Measurements from ENCODE around the gene KANSL1.
A peak's percentile ranks its signal among the peaks of the same experiment; 100 is the strongest.

The KANSL1 gene

GRCh38 chr17:46071796-46072195 lies 121.4 kb downstream of the KANSL1 start:
- no peak for DNase-seq

DNA sequence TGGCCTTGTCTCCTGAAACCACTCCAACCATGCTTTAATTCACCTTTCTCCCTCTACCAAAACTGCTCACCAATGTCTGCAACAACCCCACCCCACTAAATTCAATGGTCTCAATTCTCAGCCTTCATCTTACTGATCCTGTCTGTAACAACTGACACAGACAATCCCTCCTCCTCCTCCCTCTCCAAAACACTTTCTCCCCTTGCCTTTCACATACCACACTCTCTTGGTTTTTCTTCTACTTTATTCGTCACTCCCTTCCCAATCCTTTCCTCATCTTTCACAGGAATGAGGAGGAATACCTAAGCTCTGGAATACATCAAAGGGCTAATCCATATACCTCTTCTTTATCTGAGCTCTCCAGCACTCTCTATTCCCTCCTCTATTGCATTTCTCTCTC lies 128.8 kb downstream of the KANSL1 start:
- no peak for DNase-seq

DNA sequence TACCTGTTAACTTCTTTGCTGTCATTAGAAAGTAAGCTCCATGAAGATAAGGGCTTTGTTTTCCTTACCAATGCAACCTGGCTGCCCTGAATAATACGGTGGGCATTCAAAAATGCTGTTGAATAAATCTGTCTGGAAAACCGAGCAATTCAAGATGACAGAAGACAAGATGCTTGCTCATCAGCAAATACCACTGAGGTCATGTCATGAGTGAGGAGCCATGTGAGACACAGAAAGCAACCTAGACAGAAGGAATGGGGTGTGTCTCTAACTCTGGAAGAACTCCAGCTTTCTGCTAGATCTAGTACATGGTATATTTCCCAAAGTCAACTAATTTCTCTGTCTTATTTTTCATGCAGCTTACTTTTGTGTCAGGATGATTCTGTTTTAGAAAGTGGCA lies 130.0 kb downstream of the KANSL1 start:
- DNase-seq: no peak

- DNase-seq: no peak
Observed at GRCh38 chr17:46061435-46061834, 131.8 kb downstream of the KANSL1 start.

GRCh38 chr17:46060461-46060860 lies 132.8 kb downstream of the KANSL1 start:
- DNase-seq: no peak

GRCh38 chr17:46059486-46059885 lies 133.7 kb downstream of the KANSL1 start:
- DNase-seq: no peak

DNA sequence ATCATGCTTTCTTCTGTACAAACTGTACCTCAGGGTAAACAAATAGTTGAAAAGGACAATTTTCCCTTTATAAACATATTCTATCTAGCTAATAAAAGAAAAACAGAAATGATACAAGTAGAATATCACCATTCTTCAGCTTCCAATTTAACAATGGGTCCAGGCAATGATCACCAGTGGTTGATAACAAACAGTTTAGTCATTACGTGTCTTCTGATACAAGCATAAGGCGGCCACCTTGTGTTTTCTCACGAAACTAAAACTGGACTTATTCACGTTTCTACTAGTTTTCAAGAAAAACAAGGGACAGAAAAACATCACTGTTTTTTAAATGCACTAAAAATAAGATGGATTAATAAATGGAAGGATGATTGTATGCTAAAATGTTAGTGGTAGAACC lies 135.9 kb downstream of the KANSL1 start:
- no peak for DNase-seq

DNA sequence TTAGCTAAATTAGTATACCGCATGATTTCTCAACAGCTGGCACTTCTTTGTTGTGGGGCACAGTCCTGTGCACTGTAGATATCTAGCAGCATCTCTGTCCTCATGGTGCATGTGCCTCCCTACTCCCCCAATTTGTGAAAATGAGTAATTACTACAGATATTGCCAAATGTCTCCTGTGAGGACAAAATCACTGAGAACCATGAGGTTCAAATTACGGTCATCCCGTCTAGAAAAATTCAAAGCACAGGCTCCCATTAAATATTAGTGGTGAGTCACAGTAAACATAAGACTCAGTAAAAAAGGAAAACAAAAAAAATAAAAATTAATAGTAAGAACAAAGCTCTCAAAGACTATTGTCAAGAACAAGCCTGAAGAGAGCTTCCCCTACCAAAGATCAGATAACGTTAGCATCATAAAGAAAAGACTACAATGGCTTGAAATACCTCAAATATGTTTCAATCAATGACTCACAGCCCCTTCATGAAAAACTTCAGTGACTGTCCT lies 136.4 kb downstream of the KANSL1 start:
- DNase-seq: no peak

DNA sequence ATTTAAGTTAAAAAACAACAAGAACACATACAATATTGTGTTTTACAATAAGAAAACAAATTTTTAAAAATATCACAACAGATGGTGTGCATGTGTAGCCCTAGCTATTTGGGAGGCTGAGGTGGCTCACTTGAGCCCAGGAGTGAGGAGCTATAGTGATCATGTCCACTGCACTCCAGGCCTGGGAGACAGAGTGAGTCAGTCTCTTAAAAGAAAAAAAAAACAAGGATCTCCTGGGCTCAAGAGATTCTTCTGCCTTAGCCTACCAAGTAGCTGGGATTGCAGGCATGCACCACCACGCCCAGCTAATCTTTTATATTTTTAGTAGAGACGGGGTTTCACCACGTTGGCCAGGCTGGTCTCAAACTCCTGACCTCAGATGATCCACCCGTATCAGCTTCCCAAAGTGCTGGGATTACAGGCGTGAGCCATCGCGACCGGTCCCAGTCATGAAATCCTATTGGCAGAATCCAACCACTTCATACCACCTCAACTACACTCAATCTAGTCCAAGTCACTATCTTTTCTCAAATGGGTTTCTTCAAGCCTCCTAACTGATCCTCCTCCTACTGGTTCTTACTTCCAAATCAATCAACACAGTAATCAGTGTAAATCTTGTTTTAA lies 139.2 kb downstream of the KANSL1 start:
- DNase-seq: no peak

DNA sequence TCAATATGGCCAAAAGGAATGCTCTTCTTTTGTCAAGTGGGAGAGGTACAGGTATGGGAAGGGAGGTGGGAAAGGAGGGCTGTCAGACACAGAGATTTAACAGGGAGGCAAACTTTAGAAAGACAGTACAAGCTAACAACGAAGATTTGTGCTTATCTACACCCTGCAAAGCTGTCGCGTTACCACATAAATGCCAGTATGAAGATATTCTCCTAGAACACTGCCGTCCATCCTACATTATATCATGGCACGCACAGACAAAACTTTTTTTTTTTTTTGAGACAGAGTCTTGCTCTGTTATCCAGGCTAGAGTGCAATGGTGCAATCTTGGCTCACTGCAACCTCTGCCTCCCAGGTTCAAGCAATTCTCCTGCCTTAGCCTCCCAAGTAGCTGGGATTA lies 143.6 kb downstream of the KANSL1 start:
- no peak for DNase-seq

GRCh38 chr17:46047856-46048255 lies 145.4 kb downstream of the KANSL1 start:
- DNase-seq: no peak

DNA sequence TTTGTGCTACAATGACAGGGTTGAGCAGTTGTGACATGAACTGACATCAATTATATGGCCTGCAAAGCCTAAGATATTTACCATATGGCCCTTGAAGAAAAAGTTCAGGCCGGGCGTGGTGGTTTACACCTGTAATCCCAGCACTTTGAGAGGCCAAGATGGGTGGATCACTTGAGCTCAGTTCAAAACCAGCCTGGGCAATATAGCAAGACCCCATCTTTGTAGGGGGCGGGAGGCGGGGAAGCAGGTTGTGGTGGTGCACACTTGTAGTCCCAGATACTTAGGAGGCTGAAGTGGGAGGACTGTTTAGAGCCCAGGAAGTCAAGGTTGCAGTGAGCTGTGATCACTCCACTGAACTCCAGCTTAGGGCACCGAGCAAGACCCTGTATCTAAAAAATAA lies 145.8 kb downstream of the KANSL1 start:
- DNase-seq: no peak

DNA sequence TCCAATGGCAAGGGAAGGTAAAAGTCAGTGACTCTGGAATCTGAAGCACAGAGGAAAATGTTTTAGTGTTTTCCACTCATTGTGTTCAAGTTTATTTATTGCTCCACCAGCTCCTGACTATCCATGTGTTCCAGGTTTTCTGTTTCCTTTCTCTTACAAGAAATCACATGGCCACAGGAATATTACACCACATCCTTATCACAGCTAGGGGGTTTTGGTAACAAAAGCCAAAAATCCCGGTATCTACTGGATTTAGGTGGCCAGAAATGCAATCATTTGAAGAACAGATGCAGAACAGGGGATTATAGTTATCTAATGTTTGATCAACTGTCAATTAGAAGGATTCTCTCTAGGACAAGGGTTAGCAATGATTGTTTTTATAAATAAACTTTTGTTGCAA lies 146.3 kb downstream of the KANSL1 start:
- no peak for DNase-seq

DNA sequence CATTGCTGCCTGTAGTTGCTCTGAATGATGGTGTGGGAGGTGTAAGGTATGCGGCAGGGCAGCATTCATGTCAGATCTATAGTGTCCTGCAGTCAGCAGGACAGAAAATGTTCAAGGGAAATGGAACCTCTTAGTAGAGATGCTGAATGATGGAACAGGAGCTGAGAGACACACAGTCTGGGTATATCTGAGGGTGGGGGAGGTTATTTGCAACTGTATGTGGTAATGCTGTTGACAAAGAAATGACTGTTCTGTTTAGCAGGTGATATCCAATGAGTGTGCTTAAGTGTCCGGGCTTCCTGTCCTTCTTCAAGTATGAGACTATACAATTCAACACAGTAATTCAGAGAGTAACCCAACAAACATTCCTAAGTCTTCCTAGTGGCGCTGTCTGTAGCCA lies 147.6 kb downstream of the KANSL1 start:
- no peak for DNase-seq

GRCh38 chr17:46044989-46045388 lies 148.2 kb downstream of the KANSL1 start:
- no peak for DNase-seq

DNA sequence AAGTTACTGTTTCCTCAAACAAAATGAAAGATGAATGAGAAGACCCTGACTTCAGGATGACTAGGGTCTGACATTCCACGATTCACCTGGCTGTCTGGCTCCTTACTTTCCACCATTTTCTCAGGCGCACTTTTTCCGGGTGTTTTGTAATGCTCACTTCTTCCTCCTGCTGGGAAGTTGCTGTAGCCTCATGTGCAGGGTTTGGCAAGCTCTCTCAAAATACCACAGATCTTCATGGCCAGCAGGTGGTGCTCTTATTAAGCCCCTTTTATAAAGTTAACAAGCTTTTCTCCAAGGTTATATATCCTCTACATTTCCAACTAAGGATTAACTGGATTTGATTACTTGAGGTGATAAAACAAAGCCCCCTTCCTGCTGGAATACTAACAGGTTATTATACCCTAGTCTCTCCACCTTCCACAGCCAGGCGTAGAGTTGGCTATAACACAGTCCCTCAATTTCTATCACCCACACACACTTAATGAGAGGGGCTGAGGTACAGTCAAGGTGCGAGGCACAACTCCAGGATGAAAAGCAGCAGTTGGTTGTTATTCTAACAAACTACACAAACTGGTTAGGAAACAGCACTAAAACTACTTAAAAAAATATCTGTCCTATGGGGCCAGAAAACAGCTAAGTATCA lies 148.8 kb downstream of the KANSL1 start:
- DNase-seq: peak; percentile 51

DNA sequence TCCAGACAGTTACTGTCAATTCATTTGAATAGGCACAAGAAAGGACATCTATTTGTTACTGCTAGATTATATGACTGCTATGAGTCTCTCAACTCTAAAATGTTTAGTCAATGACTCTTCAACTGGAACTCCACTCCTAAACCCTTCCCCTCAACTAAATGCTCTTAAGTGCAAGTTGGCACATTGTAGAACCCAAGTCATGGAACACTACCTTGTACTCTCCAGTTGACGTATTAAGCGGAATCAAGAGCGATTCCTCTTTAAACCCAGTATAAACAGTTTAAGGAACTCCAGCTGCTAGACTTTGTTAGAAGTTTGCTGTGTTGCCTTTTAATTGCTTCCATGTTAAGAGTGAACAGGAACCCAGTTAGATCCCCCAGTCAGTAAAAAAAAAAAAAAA lies 149.6 kb downstream of the KANSL1 start:
- no peak for DNase-seq

DNA sequence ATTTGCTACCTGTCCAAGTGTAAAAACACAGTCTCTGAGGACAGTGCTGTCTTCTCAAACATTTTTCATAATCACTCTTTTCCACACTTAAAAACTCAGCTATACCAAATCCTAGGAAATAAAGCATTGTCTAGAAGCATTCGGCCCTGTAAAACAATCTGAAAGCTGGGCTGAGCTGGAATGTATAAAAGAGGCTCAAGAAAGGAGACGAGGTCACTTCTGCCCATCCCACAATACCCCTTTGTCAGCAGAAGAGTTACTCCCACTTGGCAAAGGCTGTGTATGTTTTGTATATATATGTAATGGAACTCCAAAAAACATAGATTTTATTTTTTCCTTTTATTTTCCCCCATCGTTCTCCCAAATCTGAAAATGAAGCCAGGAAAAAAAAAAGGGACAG lies 150.3 kb downstream of the KANSL1 start:
- DNase-seq: no peak

DNA sequence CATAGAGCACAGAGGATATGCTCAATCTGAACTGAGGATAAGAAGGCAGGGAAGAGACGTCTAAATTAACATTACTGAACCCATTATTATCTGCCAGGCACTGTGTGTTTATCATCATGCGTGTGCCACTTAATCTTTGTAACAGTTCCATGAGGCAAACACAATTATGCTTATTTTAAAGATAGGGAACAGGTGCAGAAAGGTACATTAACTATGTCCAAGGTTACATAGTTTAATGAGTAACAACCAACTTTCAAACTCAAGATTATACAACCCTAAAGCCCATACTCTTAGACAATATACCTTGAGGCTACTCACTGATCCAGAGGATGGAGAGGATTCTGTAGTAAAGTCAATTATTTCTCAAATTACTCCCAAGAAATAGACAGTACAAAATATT lies 151.0 kb downstream of the KANSL1 start:
- DNase-seq: no peak

GRCh38 chr17:46039592-46040186 lies 153.5 kb downstream of the KANSL1 start:
- DNase-seq: no peak

- DNase-seq: no peak
Observed at GRCh38 chr17:46038937-46039336, 154.3 kb downstream of the KANSL1 start.

GRCh38 chr17:46038414-46038813 lies 154.8 kb downstream of the KANSL1 start:
- DNase-seq: no peak

GRCh38 chr17:46037722-46038255 lies 155.4 kb downstream of the KANSL1 start:
- no peak for DNase-seq

- DNase-seq: no peak
Observed at GRCh38 chr17:46036491-46036890, 156.7 kb downstream of the KANSL1 start.

All from activated naive CD4-positive, alpha-beta T cell treated with Interleukin-2 at 50 U/mL for 16 hours (primary cell).